Lung (tissue), 12 donors: ENCODE results near the gene REST. TPM values are rescaled to one million over a fixed set of nuclear protein-coding genes. Genes with fewer than 3 reads are reported as not detected.
"Not testable (repeated sequence)": the region's sequence is repeated elsewhere in the genome, so short reads cannot be mapped to it uniquely, and the experiment has no call there.

Experiments
- ATAC-seq: fragments of 200-7000 bp; cut with Tn5 transposase; one replicate; pipeline ENCODE4 v1.9.1; 2020; ENCODE audit warnings: moderate number of reproducible peaks; ENCODE audit not compliant: insufficient read depth, low FRiP score
- DNase-seq, 3 donors: peaks; one replicate each; pipeline ENCODE4 v3.0.0-alpha.2; 2013 to 2017
- H3K27ac ChIP-seq, 2 donors: one replicate each; pipeline ENCODE4 v1.5.1; 2013; ENCODE audit warnings: mild to moderate bottlenecking in 2 of 2, moderate library complexity in 2 of 2, control low read depth in 1 of 2, inconsistent platforms in 1 of 2, low read depth in 1 of 2, low read length in 1 of 2
- H3K27me3 ChIP-seq, 3 donors: one replicate each; pipeline ENCODE4 v1.5.1; 2013; ENCODE audit warnings: low read length in 2 of 3; ENCODE audit not compliant: control insufficient read depth in 3 of 3, insufficient read depth in 3 of 3
- H3K36me3 ChIP-seq, 4 donors: one replicate each; pipeline ENCODE4 v1.5.1; 2013; ENCODE audit warnings: low read length in 4 of 4, mild to moderate bottlenecking in 1 of 4, moderate library complexity in 1 of 4; ENCODE audit not compliant: control insufficient read depth in 4 of 4, insufficient read depth in 4 of 4
- H3K4me1 ChIP-seq, 5 donors: one replicate each; pipeline ENCODE4 v1.5.1; 2013; ENCODE audit warnings: low read length in 5 of 5, mild to moderate bottlenecking in 2 of 5, moderate library complexity in 1 of 5; ENCODE audit not compliant: control insufficient read depth in 5 of 5, insufficient read depth in 5 of 5
- H3K4me3 ChIP-seq: one replicate; pipeline ENCODE4 v1.5.1; 2013; ENCODE audit warnings: mild to moderate bottlenecking, control low read depth, moderate library complexity
- H3K9ac ChIP-seq, 2 donors: one replicate each; pipeline ENCODE4 v1.5.1; 2013; ENCODE audit warnings: low read length in 2 of 2, control low read depth in 1 of 2; ENCODE audit not compliant: insufficient read depth in 1 of 2
- H3K9me3 ChIP-seq, 4 donors: one replicate each; pipeline ENCODE4 v1.5.1; 2013; ENCODE audit warnings: low read length in 3 of 4, mild to moderate bottlenecking in 1 of 4, moderate library complexity in 1 of 4; ENCODE audit not compliant: control insufficient read depth in 4 of 4, insufficient read depth in 3 of 4
- WGBS, 2 donors: extraction: QIAGEN DNeasy Blood & Tissue Kit; methylation state at CpG; one replicate each; pipeline ENCODE4 v1.1.7; 2013; 5-methylcytosine and 5-hydroxymethylcytosine counted together
- polyA plus RNA-seq, 2 donors: library from polyadenylated mRNA; stranded (reverse); fragments of 200-250 nt; gene quantifications; one replicate each; pipeline ENCODE4 v1.2.1, GENCODE V29; 2013
- total RNA-seq, 2 donors: library from RNA; depleted of rRNA in 1 of 2; stranded (reverse); fragments of >200 nt in 1 of 2; gene quantifications; one replicate each; pipeline ENCODE4 v1.2.1, GENCODE V29; 2014 to 2021
- TF ChIP-seq, protein P1 (sequence below): IDR thresholded peaks from 2 replicates; pipeline ENCODE4 v1.5.1; 2012; ENCODE audit warnings: mild to moderate bottlenecking; ENCODE audit errors: control extremely low read depth, extremely low read depth
- donor health status: control.
- donor health status: control.
- donor health status: Bipolar disorder and iron deficiency.
- donor health status: healthy.
- donor health status: DM: yes; HTN: yes; CAD: no.

Gene REST
- total and polyA plus RNA-seq, 4 donors: 4.0 to 55.9 (median 21.8) TPM

DNA sequence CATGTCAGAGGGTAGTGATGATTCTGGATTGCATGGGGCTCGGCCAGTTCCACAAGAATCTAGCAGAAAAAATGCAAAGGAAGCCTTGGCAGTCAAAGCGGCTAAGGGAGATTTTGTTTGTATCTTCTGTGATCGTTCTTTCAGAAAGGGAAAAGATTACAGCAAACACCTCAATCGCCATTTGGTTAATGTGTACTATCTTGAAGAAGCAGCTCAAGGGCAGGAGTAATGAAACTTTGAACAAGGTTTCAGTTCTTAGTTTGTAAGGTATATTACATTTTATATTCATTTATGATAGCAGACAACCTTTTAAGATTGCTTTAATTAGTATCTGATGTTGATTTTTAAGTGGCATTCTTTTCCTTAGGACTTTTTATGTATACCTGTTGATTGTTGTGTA, 24.2 kb downstream of the REST start:
- Histone ChIP-seq H3K36me3 (peaks cover 8 to 25% (median 15%) of the 10 kb centered on the region in 4 donors), H3K4me3 (no peak overlapping the region), H3K27me3 (no peaks in the 10 kb centered on the region), H3K27ac (no peak overlapping the region), H3K9me3 (no peaks in the 10 kb centered on the region), H3K4me1 (peaks cover 0 to 5% (median 0%) of the 10 kb centered on the region in 5 donors), H3K9ac (no peak overlapping the region)
- TF ChIP-seq, protein P1, sequence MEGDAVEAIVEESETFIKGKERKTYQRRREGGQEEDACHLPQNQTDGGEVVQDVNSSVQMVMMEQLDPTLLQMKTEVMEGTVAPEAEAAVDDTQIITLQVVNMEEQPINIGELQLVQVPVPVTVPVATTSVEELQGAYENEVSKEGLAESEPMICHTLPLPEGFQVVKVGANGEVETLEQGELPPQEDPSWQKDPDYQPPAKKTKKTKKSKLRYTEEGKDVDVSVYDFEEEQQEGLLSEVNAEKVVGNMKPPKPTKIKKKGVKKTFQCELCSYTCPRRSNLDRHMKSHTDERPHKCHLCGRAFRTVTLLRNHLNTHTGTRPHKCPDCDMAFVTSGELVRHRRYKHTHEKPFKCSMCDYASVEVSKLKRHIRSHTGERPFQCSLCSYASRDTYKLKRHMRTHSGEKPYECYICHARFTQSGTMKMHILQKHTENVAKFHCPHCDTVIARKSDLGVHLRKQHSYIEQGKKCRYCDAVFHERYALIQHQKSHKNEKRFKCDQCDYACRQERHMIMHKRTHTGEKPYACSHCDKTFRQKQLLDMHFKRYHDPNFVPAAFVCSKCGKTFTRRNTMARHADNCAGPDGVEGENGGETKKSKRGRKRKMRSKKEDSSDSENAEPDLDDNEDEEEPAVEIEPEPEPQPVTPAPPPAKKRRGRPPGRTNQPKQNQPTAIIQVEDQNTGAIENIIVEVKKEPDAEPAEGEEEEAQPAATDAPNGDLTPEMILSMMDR: no peak
- 70 to 92% methylated on average over 4 of the region's 4 CpGs for WGBS, 2 donors
- ATAC-seq (no peak), DNase-seq (no peak)

DNA sequence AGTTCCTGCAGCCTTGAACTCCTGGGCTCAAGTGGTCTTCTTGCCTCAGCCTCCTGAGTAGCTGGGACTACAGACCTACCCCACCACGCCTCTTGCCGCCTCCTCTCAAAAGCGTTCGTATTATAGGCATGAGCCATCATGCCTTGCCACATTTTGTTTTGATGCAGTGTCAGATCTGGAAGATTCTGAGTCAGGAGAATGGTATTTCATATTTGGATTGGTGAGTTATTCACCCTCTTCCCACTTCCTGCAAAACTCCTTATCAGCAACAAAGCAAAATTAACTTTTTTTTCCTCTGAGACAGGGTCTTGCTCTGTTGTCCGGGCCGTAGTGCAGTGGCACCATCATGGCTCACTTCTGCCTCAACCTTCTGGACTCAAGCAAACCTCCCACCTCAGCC, 29.6 kb downstream of the REST start:
- Histone ChIP-seq H3K27ac (no peak overlapping the region), H3K9ac (no peak overlapping the region), H3K4me3 (no peak overlapping the region), H3K4me1 (peaks cover 0 to 5% (median 0%) of the 10 kb centered on the region in 5 donors), H3K36me3 (peaks cover 4 to 11% (median 7%) of the 10 kb centered on the region in 4 donors), H3K27me3 (no peaks in the 10 kb centered on the region), H3K9me3 (no peaks in the 10 kb centered on the region)
- TF ChIP-seq, protein P1: no peak
- 86 to 94% methylated on average over 6 of the region's 6 CpGs for WGBS, 2 donors
- ATAC-seq (no peak), DNase-seq (no peak)

DNA sequence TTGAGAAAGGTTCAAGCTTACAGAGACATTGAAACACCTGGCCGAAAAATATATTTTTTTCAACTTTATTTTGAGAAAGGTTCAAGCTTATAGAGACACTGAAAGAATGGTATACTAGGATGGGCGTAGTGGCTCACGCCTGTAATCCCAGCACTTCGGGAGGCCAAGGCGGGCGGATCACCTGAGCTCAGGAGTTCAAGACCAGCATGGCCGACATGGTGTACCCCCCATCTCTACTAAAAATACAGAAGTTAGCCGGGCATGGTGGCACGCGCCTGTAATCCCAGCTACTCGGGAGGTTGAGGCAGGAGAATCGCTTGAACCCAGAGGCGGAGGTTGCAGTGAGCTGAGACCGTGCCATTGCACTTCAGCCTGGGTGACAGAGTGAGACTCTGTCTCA, 32.1 kb downstream of the REST start:
- H3K9ac ChIP-seq, DNase-seq, H3K4me1 ChIP-seq, H3K27me3 ChIP-seq, ATAC-seq, H3K27ac ChIP-seq, H3K36me3 ChIP-seq, H3K9me3 ChIP-seq, H3K4me3 ChIP-seq: not testable (repeated sequence)
- whole genome bisulfite sequencing, 2 donors: 97 to 98% methylated on average over 14 of the region's 14 CpGs

DNA sequence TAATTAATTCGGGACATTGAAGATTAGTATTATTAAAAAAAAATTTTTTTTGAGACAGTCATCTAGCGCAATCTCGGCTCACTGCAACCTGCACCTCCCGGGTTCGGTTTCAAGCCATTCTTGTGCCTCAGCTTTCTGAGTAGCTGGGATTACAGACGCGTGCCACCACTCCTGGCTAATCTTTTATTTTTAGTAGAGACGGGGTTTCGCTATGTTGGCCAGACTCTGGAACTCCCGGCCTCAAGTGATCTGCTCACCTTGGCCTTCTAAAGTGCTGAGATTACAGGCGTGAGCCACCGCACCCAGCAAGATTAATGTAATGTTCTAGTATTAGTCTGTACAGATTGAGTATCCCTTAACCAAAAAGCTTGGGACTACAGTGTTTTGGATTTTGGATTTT, 32.7 kb downstream of the REST start:
- TF ChIP-seq, protein P1: no peak
- ATAC-seq (no peak), DNase-seq (no peak)
- Histone ChIP-seq H3K27me3 (no peaks in the 10 kb centered on the region), H3K9ac (no peak overlapping the region), H3K27ac (no peak overlapping the region), H3K9me3 (no peaks in the 10 kb centered on the region), H3K4me3 (no peak overlapping the region), H3K4me1 (peaks cover 0 to 3% (median 0%) of the 10 kb centered on the region in 5 donors), H3K36me3 (peaks cover 4 to 10% (median 7%) of the 10 kb centered on the region in 4 donors)
- 97% methylated on average over 12 of the region's 12 CpGs for WGBS, 2 donors
